ENCODE data around the gene PRDM15.

The PRDM15 gene

DNA sequence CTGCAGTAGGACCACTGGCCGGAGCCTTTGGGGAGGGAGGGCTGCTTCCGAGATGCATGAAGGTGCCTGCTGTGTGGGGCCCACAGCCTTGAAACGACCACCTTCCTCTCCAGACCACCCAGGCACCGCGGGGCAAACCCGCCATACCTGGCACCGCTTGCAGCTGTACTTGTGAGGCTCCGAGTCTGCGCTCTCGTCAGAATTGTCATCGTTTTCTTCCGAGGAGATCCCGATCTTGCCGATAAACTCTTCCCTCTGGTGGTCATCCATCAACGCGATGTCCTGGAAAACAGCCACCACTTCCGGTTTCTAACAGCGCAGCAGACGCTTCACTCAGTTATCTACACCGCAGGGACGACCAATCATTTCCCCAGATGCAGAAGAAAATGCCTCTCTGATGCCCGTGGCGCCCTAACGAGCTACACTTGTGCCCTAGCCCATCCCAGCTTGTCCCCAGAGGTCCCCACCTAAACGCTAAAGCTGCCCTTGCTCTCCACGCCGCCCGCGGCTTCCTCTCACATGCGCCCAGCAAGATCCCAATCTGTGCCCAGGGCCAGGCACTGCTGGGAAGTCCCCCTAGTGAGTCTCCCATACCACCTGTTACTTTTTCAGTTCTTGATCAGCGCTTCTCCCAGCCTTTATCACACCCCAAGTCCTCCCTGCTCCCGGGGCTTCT, 57.2 kb downstream of the PRDM15 start:
- Histone ChIP-seq H3F3A (ENCODE audit: low read depth) (no peaks in the 10 kb centered on the region), H3K36me3 (ENCODE audit: insufficient read depth, low read length) (peaks cover 24% of the 10 kb centered on the region; the same call in 1 of the 2 replicates), H3K9me3 (ENCODE audit: insufficient read depth, low read depth, low read length) (no peaks in the 10 kb centered on the region), H3K79me2 (ENCODE audit: insufficient read depth, low read length) (no peaks in the 10 kb centered on the region), H4K20me1 (ENCODE audit: insufficient read depth, low read length, poor library complexity, severe bottlenecking) (no peaks in the 10 kb centered on the region), H3K4me2 (ENCODE audit: low read depth, low read length, poor library complexity, severe bottlenecking) (no peak overlapping the region), H3K27me3 (ENCODE audit: insufficient read depth, low read length, poor library complexity, severe bottlenecking) (no peaks in the 10 kb centered on the region), H3K9ac (ENCODE audit: low read depth, low read length, poor library complexity, severe bottlenecking) (no peak overlapping the region), H3K4me1 (ENCODE audit: insufficient read depth, low read length, poor library complexity, severe bottlenecking) (peaks cover under 1% of the 10 kb centered on the region), H3K9me2 (replicated peaks; ENCODE audit: low read depth, low read length) (no peaks in the 10 kb centered on the region), H3K4me3 (ENCODE audit: low read length, poor library complexity, severe bottlenecking) (no peak overlapping the region), H2AFZ (ENCODE audit: low read length) (no peak overlapping the region)
- TF ChIP-seq, protein P1, sequence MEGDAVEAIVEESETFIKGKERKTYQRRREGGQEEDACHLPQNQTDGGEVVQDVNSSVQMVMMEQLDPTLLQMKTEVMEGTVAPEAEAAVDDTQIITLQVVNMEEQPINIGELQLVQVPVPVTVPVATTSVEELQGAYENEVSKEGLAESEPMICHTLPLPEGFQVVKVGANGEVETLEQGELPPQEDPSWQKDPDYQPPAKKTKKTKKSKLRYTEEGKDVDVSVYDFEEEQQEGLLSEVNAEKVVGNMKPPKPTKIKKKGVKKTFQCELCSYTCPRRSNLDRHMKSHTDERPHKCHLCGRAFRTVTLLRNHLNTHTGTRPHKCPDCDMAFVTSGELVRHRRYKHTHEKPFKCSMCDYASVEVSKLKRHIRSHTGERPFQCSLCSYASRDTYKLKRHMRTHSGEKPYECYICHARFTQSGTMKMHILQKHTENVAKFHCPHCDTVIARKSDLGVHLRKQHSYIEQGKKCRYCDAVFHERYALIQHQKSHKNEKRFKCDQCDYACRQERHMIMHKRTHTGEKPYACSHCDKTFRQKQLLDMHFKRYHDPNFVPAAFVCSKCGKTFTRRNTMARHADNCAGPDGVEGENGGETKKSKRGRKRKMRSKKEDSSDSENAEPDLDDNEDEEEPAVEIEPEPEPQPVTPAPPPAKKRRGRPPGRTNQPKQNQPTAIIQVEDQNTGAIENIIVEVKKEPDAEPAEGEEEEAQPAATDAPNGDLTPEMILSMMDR (conservative IDR thresholded peaks at IDR 0.05; ENCODE audit: low read length): no peak
- no peak for TF ChIP-seq EZH2phosphoT487 (IDR thresholded peaks at IDR 0.05; ENCODE audit: borderline replicate concordance)

DNA sequence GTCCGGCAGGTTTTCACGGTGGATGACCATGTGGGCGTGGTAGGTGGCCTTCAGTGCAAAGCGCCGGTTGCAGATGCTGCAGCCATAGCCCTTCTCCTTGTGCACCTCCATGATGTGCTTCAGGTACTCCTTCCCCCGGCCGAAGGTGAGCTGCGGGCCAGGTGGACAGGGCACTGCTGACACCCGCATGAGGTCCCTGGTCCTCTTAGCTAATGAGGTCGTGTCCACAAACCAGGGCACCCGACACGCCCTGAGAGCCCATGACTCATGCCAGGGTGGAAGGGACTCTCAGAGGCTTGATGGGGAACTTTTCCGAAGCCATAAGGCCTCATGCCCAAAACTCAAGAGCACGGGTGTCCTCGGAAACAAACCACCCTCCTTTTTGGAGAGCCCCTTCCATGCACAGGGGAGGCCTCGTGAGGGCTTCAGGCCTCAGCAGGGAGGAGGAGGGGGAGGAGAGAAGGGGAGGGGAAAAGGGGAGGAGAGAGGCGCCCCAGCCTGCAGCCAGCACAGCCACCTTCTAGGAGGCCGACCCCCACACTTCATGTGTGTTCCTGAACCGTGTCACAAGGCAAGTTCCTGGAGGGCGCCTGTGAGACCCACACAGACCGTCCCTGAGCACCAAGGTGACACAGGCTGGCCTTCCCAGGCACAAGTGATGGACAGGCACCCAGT, 57.9 kb downstream of the PRDM15 start:
- no peak overlapping the region for H3K9ac ChIP-seq (ENCODE audit: low read depth, low read length, poor library complexity, severe bottlenecking)
- TF ChIP-seq EZH2phosphoT487 (IDR thresholded peaks at IDR 0.05; ENCODE audit: borderline replicate concordance): no peak
- TF ChIP-seq, protein P1 (conservative IDR thresholded peaks at IDR 0.05; ENCODE audit: low read length): no peak
- H3K36me3 ChIP-seq (ENCODE audit: insufficient read depth, low read length): peaks cover 17% of the 10 kb centered on the region; the same call in 1 of the 2 replicates
- peaks cover 3% of the 10 kb centered on the region for H3K4me1 ChIP-seq (ENCODE audit: insufficient read depth, low read length, poor library complexity, severe bottlenecking)
- no peaks in the 10 kb centered on the region for H3F3A ChIP-seq (ENCODE audit: low read depth)
- H3K9me2 ChIP-seq (replicated peaks; ENCODE audit: low read depth, low read length): no peaks in the 10 kb centered on the region
- H3K9me3 ChIP-seq (ENCODE audit: insufficient read depth, low read depth, low read length): no peaks in the 10 kb centered on the region
- no peak overlapping the region for H2AFZ ChIP-seq (ENCODE audit: low read length)
- H4K20me1 ChIP-seq (ENCODE audit: insufficient read depth, low read length, poor library complexity, severe bottlenecking): no peaks in the 10 kb centered on the region
- no peak overlapping the region for H3K4me3 ChIP-seq (ENCODE audit: low read length, poor library complexity, severe bottlenecking)
- no peaks in the 10 kb centered on the region for H3K79me2 ChIP-seq (ENCODE audit: insufficient read depth, low read length)
- no peak overlapping the region for H3K4me2 ChIP-seq (ENCODE audit: low read depth, low read length, poor library complexity, severe bottlenecking)
- H3K27me3 ChIP-seq (ENCODE audit: insufficient read depth, low read length, poor library complexity, severe bottlenecking): no peaks in the 10 kb centered on the region

DNA sequence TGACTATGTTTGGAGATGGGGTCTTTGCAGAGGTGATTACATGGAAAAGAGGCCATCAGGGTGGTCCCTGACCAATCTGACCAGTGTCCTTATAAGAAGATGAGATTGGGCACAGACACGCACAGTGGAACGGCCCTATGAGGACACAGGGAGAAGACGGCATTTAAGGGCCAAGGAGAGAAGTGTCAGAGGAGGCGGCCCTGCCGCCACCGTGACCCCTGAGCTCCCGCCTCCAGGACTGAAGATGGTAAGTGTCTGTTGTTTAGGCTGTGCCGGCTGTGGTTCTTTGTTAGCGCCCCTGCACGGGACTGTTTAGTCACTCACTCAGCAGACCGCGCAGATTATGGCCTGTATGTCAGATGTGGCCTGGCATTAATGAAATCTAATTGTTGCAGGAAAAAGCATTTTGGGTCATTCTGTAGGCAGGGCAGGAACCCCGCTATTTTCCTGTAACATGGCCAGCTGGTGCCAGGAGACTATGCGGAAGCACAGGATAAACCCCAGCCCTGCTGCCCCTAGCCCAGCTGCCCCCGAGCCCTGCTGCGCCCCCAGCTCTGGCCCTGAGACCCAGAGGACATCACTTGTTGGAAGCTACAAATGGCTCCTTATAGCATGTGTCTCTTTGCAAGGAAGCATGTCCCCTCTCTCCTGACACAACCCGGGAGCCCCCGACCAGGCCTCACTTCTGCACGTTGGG, 58.6 kb downstream of the PRDM15 start:
- Histone ChIP-seq H3K4me1 (ENCODE audit: insufficient read depth, low read length, poor library complexity, severe bottlenecking) (peaks cover 3% of the 10 kb centered on the region), H3K4me2 (ENCODE audit: low read depth, low read length, poor library complexity, severe bottlenecking) (no peak overlapping the region), H3K79me2 (ENCODE audit: insufficient read depth, low read length) (no peaks in the 10 kb centered on the region), H3K9me3 (ENCODE audit: insufficient read depth, low read depth, low read length) (no peaks in the 10 kb centered on the region), H3F3A (ENCODE audit: low read depth) (no peaks in the 10 kb centered on the region), H3K27me3 (ENCODE audit: insufficient read depth, low read length, poor library complexity, severe bottlenecking) (no peaks in the 10 kb centered on the region), H3K9me2 (replicated peaks; ENCODE audit: low read depth, low read length) (no peaks in the 10 kb centered on the region), H3K9ac (ENCODE audit: low read depth, low read length, poor library complexity, severe bottlenecking) (no peak overlapping the region), H2AFZ (ENCODE audit: low read length) (no peak overlapping the region), H3K4me3 (ENCODE audit: low read length, poor library complexity, severe bottlenecking) (no peak overlapping the region), H4K20me1 (ENCODE audit: insufficient read depth, low read length, poor library complexity, severe bottlenecking) (no peaks in the 10 kb centered on the region), H3K36me3 (ENCODE audit: insufficient read depth, low read length) (peaks cover 11% of the 10 kb centered on the region; the same call in 1 of the 2 replicates)
- TF ChIP-seq EZH2phosphoT487 (IDR thresholded peaks at IDR 0.05; ENCODE audit: borderline replicate concordance): no peak
- TF ChIP-seq, protein P1 (conservative IDR thresholded peaks at IDR 0.05; ENCODE audit: low read length): no peak
